ENCODE results near the gene LIN7B.
"Not testable (repeated sequence)": the region's sequence is repeated elsewhere in the genome, so short reads cannot be mapped to it uniquely, and the experiment has no call there.

DNA sequence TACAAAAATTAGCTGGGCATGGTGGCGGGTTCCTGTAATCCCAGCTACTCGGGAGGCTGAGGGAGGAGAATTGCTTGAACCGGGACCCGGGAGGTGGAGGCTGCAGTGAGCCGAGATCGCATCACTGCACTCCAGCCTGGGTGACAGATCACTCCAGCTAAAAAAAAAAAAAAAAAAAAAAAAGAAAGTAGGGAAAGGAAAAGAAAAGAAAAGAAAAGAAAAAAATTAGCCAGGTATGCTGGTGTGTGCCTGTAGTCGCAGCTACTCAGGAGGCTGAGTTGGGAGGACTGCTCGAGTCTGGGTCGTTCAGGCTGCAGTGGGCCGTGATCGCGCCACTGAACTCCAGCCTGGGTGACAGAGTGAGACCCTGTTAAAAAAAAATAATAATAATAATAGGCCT lies 13.1 kb downstream of the LIN7B start:
- not testable (repeated sequence) for TF ChIP-seq POLR2AphosphoS5 (IDR thresholded peaks at IDR 0.05; ENCODE audit: insufficient read depth in 1 of 2, low read depth in 1 of 2)
- TF ChIP-seq, protein P1, sequence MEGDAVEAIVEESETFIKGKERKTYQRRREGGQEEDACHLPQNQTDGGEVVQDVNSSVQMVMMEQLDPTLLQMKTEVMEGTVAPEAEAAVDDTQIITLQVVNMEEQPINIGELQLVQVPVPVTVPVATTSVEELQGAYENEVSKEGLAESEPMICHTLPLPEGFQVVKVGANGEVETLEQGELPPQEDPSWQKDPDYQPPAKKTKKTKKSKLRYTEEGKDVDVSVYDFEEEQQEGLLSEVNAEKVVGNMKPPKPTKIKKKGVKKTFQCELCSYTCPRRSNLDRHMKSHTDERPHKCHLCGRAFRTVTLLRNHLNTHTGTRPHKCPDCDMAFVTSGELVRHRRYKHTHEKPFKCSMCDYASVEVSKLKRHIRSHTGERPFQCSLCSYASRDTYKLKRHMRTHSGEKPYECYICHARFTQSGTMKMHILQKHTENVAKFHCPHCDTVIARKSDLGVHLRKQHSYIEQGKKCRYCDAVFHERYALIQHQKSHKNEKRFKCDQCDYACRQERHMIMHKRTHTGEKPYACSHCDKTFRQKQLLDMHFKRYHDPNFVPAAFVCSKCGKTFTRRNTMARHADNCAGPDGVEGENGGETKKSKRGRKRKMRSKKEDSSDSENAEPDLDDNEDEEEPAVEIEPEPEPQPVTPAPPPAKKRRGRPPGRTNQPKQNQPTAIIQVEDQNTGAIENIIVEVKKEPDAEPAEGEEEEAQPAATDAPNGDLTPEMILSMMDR (IDR thresholded peaks at IDR 0.05) = not testable (repeated sequence)
